A673 (cell line): Measurements from ENCODE around the gene USP3. TPM values are rescaled to one million over a fixed set of nuclear protein-coding genes. Genes with fewer than 3 reads are reported as not detected.

ENCODE experiments used
- BruUV-seq: library from RNA; stranded (reverse); fragments of 400-500 nt; replicated peaks from 2 replicates; lab custom pipeline; 2021; lab: Mats Ljungman, UMichigan
- CTCF ChIA-PET: fragments of 300-600 bp; sonication (Branson Sonifier 250); formaldehyde crosslinking; loops from one replicate; lab custom pipeline; 2022; ENCODE audit warnings: antibody characterized with exemption; lab: Charles Lee
- POLR2A ChIA-PET: fragments of 300-600 bp; sonication (Branson Sonifier 250); formaldehyde crosslinking; loops from one replicate; lab custom pipeline; 2022; ENCODE audit warnings: antibody characterized with exemption; ENCODE audit not compliant: low non-redundant PET; lab: Charles Lee
- DNase-seq: peaks from one replicate; pipeline ENCODE4 v3.0.0-alpha.2; 2015; ENCODE audit warnings: low spot score
- H3K27ac ChIP-seq: fragments of 200-600 bp; sonication (generic); 2 replicates; pipeline ENCODE4 v1.5.1; 2016; ENCODE audit warnings: mixed run types, low read depth, mild to moderate bottlenecking, mixed read lengths, antibody characterized with exemption, low read length; ENCODE audit not compliant: poor library complexity, severe bottlenecking
- H3K27me3 ChIP-seq: fragments of 200-600 bp; sonication (generic); replicated peaks from 2 replicates; pipeline ENCODE4 v1.6.1; 2017; ENCODE audit warnings: mixed run types, low read depth, mild to moderate bottlenecking, mixed read lengths, antibody characterized with exemption, low read length; ENCODE audit not compliant: insufficient read depth, poor library complexity
- H3K36me3 ChIP-seq: fragments of 200-600 bp; sonication (generic); 2 replicates; pipeline ENCODE4 v1.6.1; 2016; ENCODE audit warnings: mixed run types, mild to moderate bottlenecking, mixed read lengths, antibody characterized with exemption, low read length; ENCODE audit not compliant: insufficient read depth, poor library complexity, severe bottlenecking
- H3K4me1 ChIP-seq: fragments of 200-600 bp; sonication (generic); 2 replicates; pipeline ENCODE4 v1.6.1; 2017; ENCODE audit warnings: mixed run types, mild to moderate bottlenecking, mixed read lengths, antibody characterized with exemption, low read length; ENCODE audit not compliant: insufficient read depth, poor library complexity, severe bottlenecking
- H3K4me3 ChIP-seq: fragments of 200-600 bp; sonication (generic); 2 replicates; pipeline ENCODE4 v1.5.1; 2016; ENCODE audit warnings: low read depth, mixed run types, mild to moderate bottlenecking, mixed read lengths, low read length; ENCODE audit not compliant: poor library complexity, severe bottlenecking
- H3K9me3 ChIP-seq: fragments of 200-600 bp; sonication (generic); 2 replicates; pipeline ENCODE4 v1.6.1; 2016; ENCODE audit warnings: mixed run types, low read depth, mild to moderate bottlenecking, mixed read lengths, antibody characterized with exemption, low read length; ENCODE audit not compliant: poor library complexity, severe bottlenecking
- CTCF ChIP-seq: fragments of 300-800, 200-600 bp; sonication (generic); conservative IDR thresholded peaks from 2 replicates; pipeline ENCODE4 v1.5.1; 2017; ENCODE audit warnings: low read depth, mild to moderate bottlenecking, antibody characterized with exemption, low read length, moderate library complexity, mixed read lengths
- EZH2 ChIP-seq: fragments of 200-600 bp; sonication (generic); IDR thresholded peaks from 2 replicates; pipeline ENCODE4 v1.6.1; 2017; ENCODE audit warnings: borderline replicate concordance, low read depth, mild to moderate bottlenecking, mixed read lengths, antibody characterized with exemption, low read length; ENCODE audit not compliant: poor library complexity, severe bottlenecking
- intact Hi-C: fragments of 100-400 bp; cut with micrococcal nuclease; formaldehyde crosslinking; loops from one replicate; pipeline ENCODE4 v1.10.0; 2022; ENCODE audit not compliant: unreplicated experiment
- total RNA-seq: library from RNA; stranded (reverse); gene quantifications from 2 replicates; pipeline ENCODE4 v1.2.3, GENCODE V29; 2021

The USP3 gene
- total RNA-seq, 1 experiment from 2014 or later, result 65.3 TPM

GRCh38 chr15:63526401-63526800, 22.0 kb downstream of the USP3 start:
- intact Hi-C loops, result no loop called here

GRCh38 chr15:63528138-63528659, 23.8 kb downstream of the USP3 start:
- Histone ChIP-seq H3K27ac (no peak overlapping the region), H3K36me3 (no peaks in the 10 kb centered on the region), H3K27me3 (no peaks in the 10 kb centered on the region), H3K9me3 (no peaks in the 10 kb centered on the region), H3K4me3 (no peak overlapping the region), H3K4me1 (peaks cover 43% of the 10 kb centered on the region)
- POLR2A ChIA-PET, result no interaction called here
- intact Hi-C loops, result no loop called here
- no peak for DNase-seq
- TF ChIP-seq CTCF (no peak), EZH2 (no peak)
- CTCF ChIA-PET, result no interaction called here
- BruUV-seq, result no TSS peak

More at GRCh38 chr15:63526401-63526800, 22.0 kb downstream of the USP3 start:
- no peak overlapping the region for H3K27ac ChIP-seq
- H3K4me1 ChIP-seq, result peaks cover 33% of the 10 kb centered on the region
- no peaks in the 10 kb centered on the region for H3K36me3 ChIP-seq
- ChIA-PET CTCF (no interaction called here), POLR2A (no interaction called here)
- BruUV-seq, result no TSS peak
- no peak overlapping the region for H3K4me3 ChIP-seq
- no peak for DNase-seq
- TF ChIP-seq CTCF (no peak), EZH2 (no peak)
- H3K27me3 ChIP-seq, result no peaks in the 10 kb centered on the region
- H3K9me3 ChIP-seq, result no peaks in the 10 kb centered on the region

GRCh38 chr15:63530235-63530634, 25.8 kb downstream of the USP3 start:
- Histone ChIP-seq H3K27me3 (no peaks in the 10 kb centered on the region), H3K9me3 (no peaks in the 10 kb centered on the region), H3K27ac (no peak overlapping the region), H3K36me3 (no peaks in the 10 kb centered on the region), H3K4me1 (peaks cover 28% of the 10 kb centered on the region), H3K4me3 (no peak overlapping the region)
- TF ChIP-seq CTCF, result no peak
- TF ChIP-seq EZH2, result no peak
- BruUV-seq, result no TSS peak
- ChIA-PET CTCF (no interaction called here), POLR2A (no interaction called here)
- intact Hi-C loops, result no loop called here
- DNase-seq, result no peak
